ENCODE data around the gene PKP2. TPM values are rescaled to one million over a fixed set of nuclear protein-coding genes. Genes with fewer than 3 reads are reported as not detected.

Gene PKP2
- total and polyA plus RNA-seq, 8 donors = 1.5 to 6.7 (median 4.2) TPM

DNA sequence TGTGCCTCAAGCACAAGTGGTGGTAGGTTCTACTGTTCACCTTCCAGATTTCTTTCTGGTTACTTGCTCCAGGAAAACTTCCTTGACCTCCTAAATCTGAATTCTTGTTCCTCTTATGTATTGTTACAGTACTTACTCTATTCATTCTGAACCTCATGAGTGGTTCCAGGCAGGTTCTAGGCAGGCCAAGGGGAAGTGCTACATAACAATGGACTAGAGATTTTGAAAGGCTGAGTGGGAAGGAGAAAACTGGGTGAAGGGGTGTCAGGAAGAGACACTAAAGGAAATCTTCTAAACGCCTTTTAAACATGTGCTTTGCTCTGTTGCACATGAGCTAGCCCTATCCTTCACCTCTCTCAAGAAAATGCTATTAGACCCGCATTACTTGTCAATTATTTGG lies 142.5 kb downstream of the PKP2 start:
- no peak for ATAC-seq
- peak overlapping the region in 1 of 2 donors; percentile 93 for H3K27ac ChIP-seq

DNA sequence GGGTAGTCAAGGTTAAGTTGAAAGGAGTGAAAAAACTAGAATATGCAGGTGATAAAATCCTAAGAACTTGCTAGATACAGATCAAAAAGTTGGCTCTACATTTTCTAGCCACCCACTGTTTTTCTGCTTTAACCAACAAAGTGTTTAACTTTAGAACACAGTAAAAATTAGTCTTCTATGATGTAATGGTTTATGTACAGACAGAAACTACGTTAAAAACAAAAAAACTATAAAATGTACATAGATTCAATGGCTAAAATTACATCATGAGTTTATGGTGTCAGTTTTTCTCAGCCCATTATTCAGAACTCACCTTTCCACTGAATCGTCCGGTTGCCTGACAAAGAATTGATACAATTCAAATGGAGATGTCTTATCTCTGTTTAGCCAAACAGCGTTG lies 143.0 kb downstream of the PKP2 start:
- Histone ChIP-seq H3K27me3 (peaks cover 0 to 3% of the 10 kb centered on the region in 2 donors), H3K27ac (no peak overlapping the region), H3K4me3 (no peak overlapping the region), H3K9me3 (no peaks in the 10 kb centered on the region), H3K36me3 (peaks cover 3 to 47% of the 10 kb centered on the region in 2 donors), H3K4me1 (peaks cover 7 to 20% of the 10 kb centered on the region in 2 donors)
- ATAC-seq (no peak), DNase-seq (no peak)
- TF ChIP-seq, protein P1, sequence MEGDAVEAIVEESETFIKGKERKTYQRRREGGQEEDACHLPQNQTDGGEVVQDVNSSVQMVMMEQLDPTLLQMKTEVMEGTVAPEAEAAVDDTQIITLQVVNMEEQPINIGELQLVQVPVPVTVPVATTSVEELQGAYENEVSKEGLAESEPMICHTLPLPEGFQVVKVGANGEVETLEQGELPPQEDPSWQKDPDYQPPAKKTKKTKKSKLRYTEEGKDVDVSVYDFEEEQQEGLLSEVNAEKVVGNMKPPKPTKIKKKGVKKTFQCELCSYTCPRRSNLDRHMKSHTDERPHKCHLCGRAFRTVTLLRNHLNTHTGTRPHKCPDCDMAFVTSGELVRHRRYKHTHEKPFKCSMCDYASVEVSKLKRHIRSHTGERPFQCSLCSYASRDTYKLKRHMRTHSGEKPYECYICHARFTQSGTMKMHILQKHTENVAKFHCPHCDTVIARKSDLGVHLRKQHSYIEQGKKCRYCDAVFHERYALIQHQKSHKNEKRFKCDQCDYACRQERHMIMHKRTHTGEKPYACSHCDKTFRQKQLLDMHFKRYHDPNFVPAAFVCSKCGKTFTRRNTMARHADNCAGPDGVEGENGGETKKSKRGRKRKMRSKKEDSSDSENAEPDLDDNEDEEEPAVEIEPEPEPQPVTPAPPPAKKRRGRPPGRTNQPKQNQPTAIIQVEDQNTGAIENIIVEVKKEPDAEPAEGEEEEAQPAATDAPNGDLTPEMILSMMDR (IDR thresholded peaks at IDR 0.05) = no peak
- intact Hi-C loops (cut with DNase I) = no loop called here

More for the DNA sequence above, 142.5 kb downstream of the PKP2 start:
- DNase-seq = no peak
- Histone ChIP-seq H3K27me3 (peaks cover 0 to 6% of the 10 kb centered on the region in 2 donors), H3K9me3 (no peaks in the 10 kb centered on the region), H3K4me3 (peak overlapping the region in 1 of 2 donors; percentile 76), H3K4me1 (peaks cover 7 to 20% of the 10 kb centered on the region in 2 donors), H3K36me3 (peaks cover 3 to 41% of the 10 kb centered on the region in 2 donors)
- intact Hi-C loops (cut with DNase I) = no loop called here
- TF ChIP-seq, protein P1 (IDR thresholded peaks at IDR 0.05) = no peak

GRCh38 chr12:32743264-32743663 lies 153.3 kb downstream of the PKP2 start:
- TF ChIP-seq, protein P1 (IDR thresholded peaks at IDR 0.05) = no peak
- intact Hi-C loops (cut with DNase I) = no loop called here
- Histone ChIP-seq H3K4me1 (no peaks in the 10 kb centered on the region), H3K36me3 (peaks cover 0 to 99% of the 10 kb centered on the region in 2 donors), H3K27me3 (no peaks in the 10 kb centered on the region), H3K9me3 (no peaks in the 10 kb centered on the region), H3K27ac (no peak overlapping the region), H3K4me3 (no peak overlapping the region)
- no peak for ATAC-seq
- no peak for DNase-seq

- intact Hi-C loops (cut with DNase I) = no loop called here
- Histone ChIP-seq H3K9me3 (no peaks in the 10 kb centered on the region), H3K36me3 (peaks cover 0 to 99% of the 10 kb centered on the region in 2 donors), H3K27ac (no peak overlapping the region), H3K27me3 (no peaks in the 10 kb centered on the region), H3K4me1 (no peaks in the 10 kb centered on the region), H3K4me3 (no peak overlapping the region)
- DNase-seq = no peak
- TF ChIP-seq, protein P1 (IDR thresholded peaks at IDR 0.05) = no peak
- no peak for ATAC-seq
Observed at GRCh38 chr12:32742133-32742532, 154.4 kb downstream of the PKP2 start.

Other genes with a start within 250 kb of the PKP2 start
- 10 to 100 TPM; 44.1 to 62.8 TPM for gene DNM1L, start 217.5 kb downstream of the PKP2 start, total RNA-seq
- gene DNM1L, start 217.5 kb downstream of the PKP2 start, polyA plus RNA-seq (ENCODE audit: insufficient read length in 6 of 6) = 100 to 1,000 TPM in 5 of 6 donors, 10 to 100 TPM in 1; 98.5 to 128 (median 121) TPM
- 10 to 100 TPM; 13.3 to 18.8 TPM for gene YARS2, start 140.9 kb downstream of the PKP2 start, total RNA-seq
- 10 to 100 TPM; 24.1 to 33.8 (median 30.4) TPM for gene YARS2, start 140.9 kb downstream of the PKP2 start, polyA plus RNA-seq (ENCODE audit: insufficient read length in 6 of 6)

Data from left lung (tissue), 10 donors.